IMR-90 (cell line): Measurements from ENCODE around the gene BNIP5. TPM values are rescaled to one million over a fixed set of nuclear protein-coding genes. Genes with fewer than 3 reads are reported as not detected.

Source experiments
- ATAC-seq: fragments of 200-7000 bp; cut with Tn5 transposase; 2 replicates; pipeline ENCODE4 v1.9.1; 2020; ENCODE audit warnings: low read depth, mild to moderate bottlenecking, moderate library complexity
- BruUV-seq: library from RNA; stranded (reverse); fragments of 400-500 nt; replicated peaks from 2 replicates; lab custom pipeline; 2021; lab: Mats Ljungman, UMichigan
- CTCF ChIA-PET: fragments of 300-600 bp; formaldehyde crosslinking; extraction: SDS; loops from one replicate; lab custom pipeline; 2021; ENCODE audit warnings: antibody characterized with exemption; lab: Yijun Ruan, JAX
- POLR2A ChIA-PET: fragments of 300-600 bp; sonication (Branson Sonifier 250); formaldehyde crosslinking; loops from one replicate; lab custom pipeline; 2022; ENCODE audit warnings: antibody characterized with exemption; ENCODE audit not compliant: unreplicated experiment; lab: Charles Lee
- DNase-seq: peaks from one replicate; pipeline ENCODE4 v3.0.0; 2013
- H2AFZ ChIP-seq: replicated peaks from 2 replicates; pipeline ENCODE3; 2013; ENCODE audit warnings: low read length, mild to moderate bottlenecking; ENCODE audit not compliant: poor library complexity
- H2AK5ac ChIP-seq: 2 replicates; pipeline ENCODE4 v1.6.1; 2013; ENCODE audit warnings: low read depth, low read length, inconsistent platforms
- H2AK9ac ChIP-seq: replicated peaks from 2 replicates; pipeline ENCODE3; 2013; ENCODE audit warnings: mild to moderate bottlenecking, low read depth, low read length, moderate library complexity; ENCODE audit not compliant: poor library complexity
- H2BK120ac ChIP-seq: 2 replicates; pipeline ENCODE4 v1.6.1; 2013; ENCODE audit warnings: low read depth, low read length, inconsistent platforms
- H2BK15ac ChIP-seq: 3 replicates; pipeline ENCODE4 v1.6.1; 2013; ENCODE audit warnings: low read depth, low read length, inconsistent platforms
- H2BK20ac ChIP-seq: 2 replicates; pipeline ENCODE4 v1.6.1; 2013; ENCODE audit warnings: low read depth, mild to moderate bottlenecking, inconsistent platforms, low read length, moderate library complexity
- H2BK5ac ChIP-seq: 2 replicates; pipeline ENCODE4 v1.6.1; 2013; ENCODE audit warnings: mild to moderate bottlenecking, low read depth, low read length, inconsistent platforms; ENCODE audit not compliant: poor library complexity, severe bottlenecking
- H3K14ac ChIP-seq: replicated peaks from 2 replicates; pipeline ENCODE4 v1.6.1; 2013; ENCODE audit warnings: low read depth, low read length, inconsistent platforms
- H3K18ac ChIP-seq: 2 replicates; pipeline ENCODE4 v1.6.1; 2013; ENCODE audit warnings: low read depth, low read length, control low read depth
- H3K23ac ChIP-seq: 2 replicates; pipeline ENCODE4 v1.6.1; 2013; ENCODE audit warnings: low read depth, low read length, inconsistent platforms
- H3K27ac ChIP-seq: 2 replicates; pipeline ENCODE4 v1.5.1; 2013; ENCODE audit warnings: mild to moderate bottlenecking, control low read depth, low read length; ENCODE audit not compliant: insufficient read depth
- H3K27me3 ChIP-seq: 2 replicates; pipeline ENCODE4 v1.6.1; 2013; ENCODE audit warnings: low read length; ENCODE audit not compliant: control insufficient read depth, insufficient read depth
- H3K36me3 ChIP-seq: 2 replicates; pipeline ENCODE4 v1.6.1; 2013; ENCODE audit warnings: low read length, mixed read lengths; ENCODE audit not compliant: control insufficient read depth, insufficient read depth
- H3K4ac ChIP-seq: 2 replicates; pipeline ENCODE4 v1.6.1; 2013; ENCODE audit warnings: low read depth, low read length, inconsistent platforms
- H3K4me1 ChIP-seq: 2 replicates; pipeline ENCODE4 v1.6.1; 2013; ENCODE audit warnings: low read length, mixed read lengths; ENCODE audit not compliant: control insufficient read depth, insufficient read depth
- H3K4me2 ChIP-seq: 2 replicates; pipeline ENCODE4 v1.6.1; 2013; ENCODE audit warnings: low read depth, mild to moderate bottlenecking, control low read depth, low read length, moderate library complexity
- H3K4me3 ChIP-seq: 2 replicates; pipeline ENCODE4 v1.5.1; 2013; ENCODE audit warnings: low read depth, mild to moderate bottlenecking, control low read depth, low read length, moderate library complexity; ENCODE audit not compliant: insufficient read depth
- H3K56ac ChIP-seq: 2 replicates; pipeline ENCODE4 v1.6.1; 2013; ENCODE audit warnings: low read length, inconsistent platforms; ENCODE audit not compliant: insufficient read depth; ENCODE audit errors: extremely low read depth
- H3K79me1 ChIP-seq, 2 experiments: 2 replicates each; pipeline ENCODE4 v1.6.1; 2013; ENCODE audit warnings: low read length in 2 of 2, inconsistent platforms in 1 of 2, low read depth in 1 of 2
- H3K9ac ChIP-seq: 2 replicates; pipeline ENCODE4 v1.6.1; 2013; ENCODE audit warnings: low read depth, low read length, control low read depth
- H3K9me1 ChIP-seq: 2 replicates; pipeline ENCODE4 v1.6.1; 2013; ENCODE audit warnings: low read length, inconsistent platforms; ENCODE audit not compliant: insufficient read depth
- H3K9me3 ChIP-seq: 2 replicates; pipeline ENCODE4 v1.6.1; 2013; ENCODE audit warnings: low read length; ENCODE audit not compliant: control insufficient read depth, insufficient read depth
- H4K20me1 ChIP-seq: 2 replicates; pipeline ENCODE4 v1.6.1; 2013; ENCODE audit warnings: low read length, inconsistent platforms; ENCODE audit not compliant: insufficient read depth
- H4K5ac ChIP-seq: 2 replicates; pipeline ENCODE4 v1.6.1; 2013; ENCODE audit warnings: mild to moderate bottlenecking, low read depth, low read length, control low read depth
- H4K8ac ChIP-seq, 2 experiments: 2 replicates each; pipeline ENCODE4 v1.6.1; 2013; ENCODE audit warnings: low read depth in 2 of 2, low read length in 2 of 2, control low read depth in 1 of 2, inconsistent platforms in 1 of 2
- H4K91ac ChIP-seq: 2 replicates; pipeline ENCODE4 v1.6.1; 2013; ENCODE audit warnings: low read depth, low read length, inconsistent platforms; ENCODE audit not compliant: insufficient read depth
- BHLHE40 ChIP-seq: fragments of 150-350 bp; IDR thresholded peaks from 2 replicates; pipeline ENCODE4 v1.6.1; 2016; ENCODE audit warnings: mild to moderate bottlenecking, low read depth, low read length
- CEBPB ChIP-seq: IDR thresholded peaks from 2 replicates; pipeline ENCODE4 v1.6.1; 2012; ENCODE audit warnings: low read depth, low read length, improper control_type of control experiment
- CHD1 ChIP-seq: IDR thresholded peaks from 2 replicates; pipeline ENCODE4 v1.6.1; 2012; ENCODE audit warnings: low read depth, low read length, improper control_type of control experiment
- CTCF ChIP-seq: conservative IDR thresholded peaks from 2 replicates; pipeline ENCODE4 v1.5.1; 2012; ENCODE audit warnings: mild to moderate bottlenecking, low read depth, low read length, improper control_type of control experiment
- ELK1 ChIP-seq: fragments of 150-350 bp; IDR thresholded peaks from 2 replicates; pipeline ENCODE4 v1.6.1; 2016; ENCODE audit warnings: low read depth, mild to moderate bottlenecking, low read length, moderate library complexity, borderline replicate concordance
- FOS ChIP-seq: fragments of 150-350 bp; IDR thresholded peaks from 2 replicates; pipeline ENCODE4 v1.6.1; 2016; ENCODE audit warnings: low read depth, low read length
- MAFK ChIP-seq: IDR thresholded peaks from 2 replicates; pipeline ENCODE4 v1.6.1; 2012; ENCODE audit warnings: low read depth, low read length, improper control_type of control experiment
- MAZ ChIP-seq: IDR thresholded peaks from 2 replicates; pipeline ENCODE4 v1.6.1; 2012; ENCODE audit warnings: low read depth, mild to moderate bottlenecking, low read length, improper control_type of control experiment, moderate library complexity, borderline replicate concordance
- MXI1 ChIP-seq: IDR thresholded peaks from 2 replicates; pipeline ENCODE4 v1.6.1; 2012; ENCODE audit warnings: low read depth, mild to moderate bottlenecking, low read length, moderate library complexity, borderline replicate concordance
- NFE2L2 ChIP-seq: fragments of 150-350 bp; IDR thresholded peaks from 2 replicates; pipeline ENCODE4 v1.6.1; 2016; ENCODE audit warnings: low read depth, mild to moderate bottlenecking, low read length
- POLR2A ChIP-seq: IDR thresholded peaks from 2 replicates; pipeline ENCODE4 v1.6.1; 2012; ENCODE audit warnings: mild to moderate bottlenecking, low read depth, low read length
- RAD21 ChIP-seq: IDR thresholded peaks from 2 replicates; pipeline ENCODE4 v1.6.1; 2012; ENCODE audit warnings: low read length, improper control_type of control experiment
- RCOR1 ChIP-seq: IDR thresholded peaks from 2 replicates; pipeline ENCODE4 v1.6.1; 2012; ENCODE audit warnings: mild to moderate bottlenecking, low read length, improper control_type of control experiment; ENCODE audit not compliant: insufficient replicate concordance
- RFX5 ChIP-seq: IDR thresholded peaks from 2 replicates; pipeline ENCODE4 v1.8.0; 2012; ENCODE audit warnings: low read depth, mild to moderate bottlenecking, low read length, moderate library complexity
- SMC3 ChIP-seq: fragments of 150-350 bp; IDR thresholded peaks from 2 replicates; pipeline ENCODE4 v1.6.1; 2016; ENCODE audit warnings: low read depth, mild to moderate bottlenecking, antibody characterized with exemption, low read length, moderate library complexity
- USF2 ChIP-seq: fragments of 150-350 bp; IDR thresholded peaks from 2 replicates; pipeline ENCODE4 v1.6.1; 2017; ENCODE audit warnings: mild to moderate bottlenecking, antibody characterized with exemption, low read length, low read depth
- WGBS, 2 experiments: methylation state at CpG; one replicate each; pipeline versions ENCODE4 v1.1.5 to v1.1.7; 2013; ENCODE audit warnings: missing lambda C conversion rate in 2 of 2; ENCODE audit not compliant: insufficient read length in 1 of 2; ENCODE audit errors: extremely low coverage in 2 of 2; 5-methylcytosine and 5-hydroxymethylcytosine counted together
- dilution Hi-C: fragments of 300-500 bp; cut with HindIII; formaldehyde crosslinking; loops from one replicate; pipeline ENCODE4 v1.14.3; 2018; ENCODE audit warnings: low sequenced_read_pairs; ENCODE audit not compliant: unreplicated experiment
- in situ Hi-C: fragments of 300-500 bp; cut with MboI; formaldehyde crosslinking; loops from 3 replicates; pipeline ENCODE4 v1.14.3; 2019; ENCODE audit warnings: low sequenced_read_pairs, inconsistent platforms, mixed read lengths
- intact Hi-C: fragments of 100-400 bp; cut with micrococcal nuclease; formaldehyde crosslinking; loops from 2 replicates; pipeline ENCODE4 v1.10.0; 2022
- polyA plus RNA-seq, 3 experiments: library from polyadenylated mRNA; depleted of rRNA; stranded (reverse); fragments of >200 nt; gene quantifications; 2 replicates each; pipeline ENCODE4 v1.2.3, GENCODE V29; 2012; ENCODE audit warnings: low replicate concordance in 1 of 3
- total RNA-seq: library from RNA; depleted of rRNA; stranded (reverse); fragments of >200 nt; gene quantifications from 2 replicates; pipeline ENCODE4 v1.2.3, GENCODE V29; 2012

BNIP5 gene
- total and polyA plus RNA-seq, 2 of the 4 experiments (the other 2 are of a cell fraction): not detected

GRCh38 chr6:36317623-36318022 lies 19.1 kb downstream of the BNIP5 start:
- Histone ChIP-seq H3K36me3 (no peaks in the 10 kb centered on the region), H2AFZ (no peak overlapping the region), H2BK20ac (no peak overlapping the region), H3K14ac (no peak overlapping the region), H2AK5ac (no peak overlapping the region), H2BK120ac (no peak overlapping the region), H3K27ac (no peak overlapping the region), H2AK9ac (no peak overlapping the region), H4K91ac (no peak overlapping the region), H3K79me1 (no peaks in the 10 kb centered on the region), H4K5ac (no peak overlapping the region), H3K9me1 (no peaks in the 10 kb centered on the region), H2BK15ac (no peak overlapping the region), H3K27me3 (peaks cover 73% of the 10 kb centered on the region), H3K18ac (no peak overlapping the region), H3K4me2 (no peak overlapping the region), H3K56ac (no peak overlapping the region), H3K23ac (no peak overlapping the region), H3K4me3 (no peak overlapping the region), H4K20me1 (no peaks in the 10 kb centered on the region; the same call in 1 of the 2 replicates), H3K9ac (no peak overlapping the region), H3K9me3 (no peaks in the 10 kb centered on the region), H3K4ac (no peak overlapping the region), H2BK5ac (no peak overlapping the region), H3K4me1 (no peaks in the 10 kb centered on the region), H4K8ac (no peak overlapping the region)
- TF ChIP-seq USF2 (no peak), RCOR1 (no peak), RAD21 (no peak), BHLHE40 (no peak), ELK1 (no peak), FOS (no peak), RFX5 (no peak), MAFK (no peak), MAZ (no peak), MXI1 (no peak), CTCF (no peak), CHD1 (no peak), NFE2L2 (no peak), POLR2A (no peak), CEBPB (no peak), SMC3 (no peak)
- CTCF ChIA-PET: no interaction called here
- intact Hi-C loops (no loop called here), in situ Hi-C loops (no loop called here), dilution Hi-C loops (no loop called here)
- POLR2A ChIA-PET: interaction anchor here (0.6 kb wide), 1 partner anchor 12 kb away, joined by 12 read pairs; no protein-coding TSS in a partner anchor
- no CpG with 5 or more reads among the region's 2 CpGs for WGBS, 2 experiments
- no TSS peak for BruUV-seq
- DNase-seq (no peak), ATAC-seq (no peak)
